ENCODE results near the gene C3orf70. TPM values are rescaled to one million over a fixed set of nuclear protein-coding genes. Genes with fewer than 3 reads are reported as not detected.

The C3orf70 gene
- total RNA-seq, 2 donors from 2014 or later: 0.04 TPM; not detected in 1

- H3K4me3 Mint-ChIP-seq: no peak overlapping the region
Measured at GRCh38 chr3:185161761-185162160, 8.9 kb upstream of the C3orf70 start.

DNA sequence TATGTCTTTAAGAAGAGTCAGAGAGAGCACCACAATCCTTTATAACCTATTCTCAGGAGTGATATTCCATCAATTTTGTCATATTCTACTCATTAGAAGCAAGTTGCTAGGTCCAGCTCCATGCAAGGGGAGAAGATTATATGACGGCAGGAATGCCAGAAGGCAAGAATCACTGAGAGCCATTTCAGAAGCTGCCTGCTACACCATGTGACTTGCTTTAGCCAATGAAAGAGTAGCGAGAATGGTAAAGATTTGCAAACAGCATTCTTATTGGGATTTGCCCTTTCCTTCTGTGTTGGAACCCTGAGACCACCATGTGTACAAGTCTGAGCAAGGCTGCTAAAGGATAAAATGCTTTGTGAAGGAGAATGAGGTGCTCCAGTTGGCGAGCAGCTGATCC lies 4.5 kb upstream of the C3orf70 start:
- H3K36me3 Mint-ChIP-seq (ENCODE audit: low read depth): no peaks in the 10 kb centered on the region
- no peaks in the 10 kb centered on the region for H3K4me1 Mint-ChIP-seq
- no peak overlapping the region for H3K4me3 Mint-ChIP-seq
- peaks cover 26% of the 10 kb centered on the region for H3K27me3 Mint-ChIP-seq
- H3K9me3 Mint-ChIP-seq: no peaks in the 10 kb centered on the region
- no peak overlapping the region for H3K27ac Mint-ChIP-seq
- ATAC-seq (replicated peaks): no peak

More at GRCh38 chr3:185161761-185162160, 8.9 kb upstream of the C3orf70 start:
- no peak overlapping the region for H3K27ac Mint-ChIP-seq
- no peaks in the 10 kb centered on the region for H3K36me3 Mint-ChIP-seq (ENCODE audit: low read depth)
- no peaks in the 10 kb centered on the region for H3K4me1 Mint-ChIP-seq
- no peak for ATAC-seq (replicated peaks)
- no peaks in the 10 kb centered on the region for H3K9me3 Mint-ChIP-seq
- H3K27me3 Mint-ChIP-seq: peaks cover 31% of the 10 kb centered on the region

DNA sequence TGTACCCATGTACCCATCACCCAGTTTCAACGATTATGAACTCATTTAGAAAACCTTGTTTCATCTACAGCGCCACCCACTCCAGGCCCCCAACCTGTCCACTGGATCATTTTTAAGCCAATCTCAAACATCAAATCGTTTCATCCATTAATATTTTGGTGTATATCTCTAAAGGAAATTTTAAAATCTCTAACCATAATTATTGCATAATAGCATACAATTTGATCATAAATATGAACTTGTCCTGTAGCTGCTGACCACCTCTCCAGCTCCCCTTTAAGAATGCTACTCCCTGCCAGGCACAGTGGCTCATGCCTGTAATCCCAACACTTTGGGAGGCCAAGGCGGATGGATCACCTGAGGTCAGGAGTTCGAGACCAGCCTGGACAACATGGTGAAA lies 2.8 kb upstream of the C3orf70 start:
- Mint-ChIP-seq H3K4me1 (no peaks in the 10 kb centered on the region), H3K27me3 (peaks cover 30% of the 10 kb centered on the region), H3K9me3 (no peaks in the 10 kb centered on the region), H3K4me3 (no peak overlapping the region), H3K27ac (no peak overlapping the region), H3K36me3 (ENCODE audit: low read depth) (no peaks in the 10 kb centered on the region)
- no peak for ATAC-seq (replicated peaks)

DNA sequence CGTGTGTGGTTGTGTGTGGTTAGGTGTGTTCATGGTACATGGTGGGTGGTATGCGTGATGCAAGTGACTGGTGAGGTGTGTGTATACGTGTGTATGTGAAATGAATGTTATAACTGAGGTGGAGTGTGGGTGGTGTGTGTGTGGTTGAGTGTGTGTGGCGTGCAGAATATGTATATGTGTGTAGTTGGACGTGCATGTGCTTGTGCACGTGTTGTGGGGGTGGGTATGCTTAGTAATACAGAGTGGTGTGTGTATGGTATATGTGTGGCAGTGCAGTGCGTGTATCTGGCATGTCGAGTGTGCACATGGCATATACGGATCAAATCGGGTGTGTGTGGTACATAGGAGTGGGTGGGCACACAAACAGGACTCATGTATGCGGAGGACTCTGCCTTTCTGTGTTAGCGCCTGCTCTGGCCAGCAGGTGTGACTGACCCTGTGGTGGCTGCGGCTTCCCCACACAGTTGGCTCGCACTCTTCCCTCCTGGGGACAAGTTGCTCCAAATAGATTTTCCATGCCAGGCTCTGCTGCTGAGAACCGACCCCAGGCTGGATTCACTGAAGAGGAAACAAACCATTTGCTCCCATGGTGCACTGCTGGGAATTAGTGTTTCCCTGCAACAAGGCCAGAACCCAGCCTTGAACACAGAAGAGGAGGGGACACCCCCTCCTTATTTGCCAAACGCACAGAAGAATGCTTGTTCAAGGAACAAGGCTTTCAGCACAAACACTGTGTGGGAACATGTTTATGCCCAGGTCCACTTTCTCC lies 1.2 kb upstream of the C3orf70 start:
- H3K4me1 Mint-ChIP-seq: no peaks in the 10 kb centered on the region
- H3K27ac Mint-ChIP-seq: no peak overlapping the region
- no peaks in the 10 kb centered on the region for H3K9me3 Mint-ChIP-seq
- no peak overlapping the region for H3K4me3 Mint-ChIP-seq
- no peaks in the 10 kb centered on the region for H3K36me3 Mint-ChIP-seq (ENCODE audit: low read depth)
- peaks cover 37% of the 10 kb centered on the region for H3K27me3 Mint-ChIP-seq
- no peak for ATAC-seq (replicated peaks)

- Mint-ChIP-seq H3K27me3 (peaks cover 33% of the 10 kb centered on the region), H3K9me3 (no peaks in the 10 kb centered on the region), H3K4me1 (no peaks in the 10 kb centered on the region), H3K27ac (no peak overlapping the region), H3K4me3 (no peak overlapping the region), H3K36me3 (ENCODE audit: low read depth) (no peaks in the 10 kb centered on the region)
- peak; percentile 21 for ATAC-seq (replicated peaks)
Measured at GRCh38 chr3:185153171-185153771, 411 bp upstream of the C3orf70 start.

- H3K27ac Mint-ChIP-seq: no peak overlapping the region
- no peaks in the 10 kb centered on the region for H3K4me1 Mint-ChIP-seq
- ATAC-seq (replicated peaks): no peak
- no peak overlapping the region for H3K4me3 Mint-ChIP-seq
- peaks cover 30% of the 10 kb centered on the region for H3K27me3 Mint-ChIP-seq
- no peaks in the 10 kb centered on the region for H3K36me3 Mint-ChIP-seq (ENCODE audit: low read depth)
- no peaks in the 10 kb centered on the region for H3K9me3 Mint-ChIP-seq
Measured at GRCh38 chr3:185151964-185152409, 873 bp downstream of the C3orf70 start.

- H3K4me3 Mint-ChIP-seq: no peak overlapping the region
Measured at GRCh38 chr3:185151101-185151963, 1.5 kb downstream of the C3orf70 start.

GRCh38 chr3:185150561-185150960 lies 2.3 kb downstream of the C3orf70 start:
- no peaks in the 10 kb centered on the region for H3K9me3 Mint-ChIP-seq
- no peak overlapping the region for H3K27ac Mint-ChIP-seq
- ATAC-seq (replicated peaks): no peak
- H3K36me3 Mint-ChIP-seq (ENCODE audit: low read depth): no peaks in the 10 kb centered on the region
- H3K4me3 Mint-ChIP-seq: no peak overlapping the region
- H3K27me3 Mint-ChIP-seq: peaks cover 23% of the 10 kb centered on the region
- no peaks in the 10 kb centered on the region for H3K4me1 Mint-ChIP-seq

More at GRCh38 chr3:185151101-185151963, 1.5 kb downstream of the C3orf70 start:
- ATAC-seq (replicated peaks): no peak
- Mint-ChIP-seq H3K4me1 (no peaks in the 10 kb centered on the region), H3K27me3 (peaks cover 23% of the 10 kb centered on the region), H3K27ac (no peak overlapping the region), H3K9me3 (no peaks in the 10 kb centered on the region), H3K36me3 (ENCODE audit: low read depth) (no peaks in the 10 kb centered on the region)

- H3K9me3 Mint-ChIP-seq: no peaks in the 10 kb centered on the region
- no peak overlapping the region for H3K4me3 Mint-ChIP-seq
- no peak for ATAC-seq (replicated peaks)
- peaks cover 23% of the 10 kb centered on the region for H3K27me3 Mint-ChIP-seq
- H3K36me3 Mint-ChIP-seq (ENCODE audit: low read depth): no peaks in the 10 kb centered on the region
- no peak overlapping the region for H3K27ac Mint-ChIP-seq
- no peaks in the 10 kb centered on the region for H3K4me1 Mint-ChIP-seq
Measured at GRCh38 chr3:185149591-185149990, 3.3 kb downstream of the C3orf70 start.

DNA sequence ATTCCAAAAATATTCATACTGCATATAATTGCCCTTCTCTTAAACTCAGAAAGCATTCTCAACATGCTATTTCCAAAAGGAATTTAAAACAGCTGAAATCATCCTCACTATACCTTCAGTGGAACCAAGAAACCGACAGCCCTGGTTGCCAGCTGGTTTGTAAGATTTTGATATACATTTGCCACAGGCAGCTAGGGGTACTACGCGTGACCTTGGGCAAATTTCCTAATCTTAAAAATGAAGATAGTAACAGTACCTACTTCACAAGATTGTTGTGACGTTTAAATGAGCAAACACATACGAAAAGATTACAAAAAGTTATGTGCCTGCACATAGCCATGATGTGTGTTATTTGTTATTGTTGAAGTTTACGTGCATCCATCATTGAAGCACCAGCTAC lies 7.3 kb downstream of the C3orf70 start:
- no peak overlapping the region for H3K4me3 Mint-ChIP-seq
- no peaks in the 10 kb centered on the region for H3K4me1 Mint-ChIP-seq
- no peak for ATAC-seq (replicated peaks)
- no peaks in the 10 kb centered on the region for H3K36me3 Mint-ChIP-seq (ENCODE audit: low read depth)
- H3K27ac Mint-ChIP-seq: no peak overlapping the region
- H3K9me3 Mint-ChIP-seq: no peaks in the 10 kb centered on the region
- H3K27me3 Mint-ChIP-seq: peaks cover 10% of the 10 kb centered on the region

GRCh38 chr3:185144784-185145183 lies 8.1 kb downstream of the C3orf70 start:
- no peaks in the 10 kb centered on the region for H3K36me3 Mint-ChIP-seq (ENCODE audit: low read depth)
- ATAC-seq (replicated peaks): no peak
- H3K9me3 Mint-ChIP-seq: no peaks in the 10 kb centered on the region
- H3K4me3 Mint-ChIP-seq: no peak overlapping the region
- H3K27me3 Mint-ChIP-seq: peaks cover 7% of the 10 kb centered on the region
- no peaks in the 10 kb centered on the region for H3K4me1 Mint-ChIP-seq
- no peak overlapping the region for H3K27ac Mint-ChIP-seq

DNA sequence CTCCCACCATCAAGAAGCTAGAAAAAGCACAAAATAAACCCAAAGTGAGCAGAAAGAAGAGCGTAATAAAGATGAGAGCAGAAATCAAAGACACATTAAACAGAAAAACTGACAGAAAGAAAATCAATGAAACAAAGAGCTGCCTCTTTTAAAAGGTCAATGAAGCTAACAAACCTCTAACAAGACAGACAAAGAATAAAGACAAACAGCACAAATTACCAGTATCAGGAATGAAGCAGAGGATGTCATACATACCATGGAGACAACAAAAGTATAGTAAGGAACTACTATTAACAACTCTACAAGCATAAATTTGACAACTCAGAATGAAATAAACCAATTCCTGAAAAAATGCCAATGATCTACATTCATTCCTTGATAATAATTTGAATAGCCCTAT lies 15.0 kb downstream of the C3orf70 start:
- H3K4me1 Mint-ChIP-seq: no peaks in the 10 kb centered on the region
- no peak overlapping the region for H3K27ac Mint-ChIP-seq
- peaks cover 13% of the 10 kb centered on the region for H3K27me3 Mint-ChIP-seq
- no peak for ATAC-seq (replicated peaks)
- H3K9me3 Mint-ChIP-seq: no peaks in the 10 kb centered on the region
- no peak overlapping the region for H3K4me3 Mint-ChIP-seq
- H3K36me3 Mint-ChIP-seq (ENCODE audit: low read depth): no peaks in the 10 kb centered on the region

DNA sequence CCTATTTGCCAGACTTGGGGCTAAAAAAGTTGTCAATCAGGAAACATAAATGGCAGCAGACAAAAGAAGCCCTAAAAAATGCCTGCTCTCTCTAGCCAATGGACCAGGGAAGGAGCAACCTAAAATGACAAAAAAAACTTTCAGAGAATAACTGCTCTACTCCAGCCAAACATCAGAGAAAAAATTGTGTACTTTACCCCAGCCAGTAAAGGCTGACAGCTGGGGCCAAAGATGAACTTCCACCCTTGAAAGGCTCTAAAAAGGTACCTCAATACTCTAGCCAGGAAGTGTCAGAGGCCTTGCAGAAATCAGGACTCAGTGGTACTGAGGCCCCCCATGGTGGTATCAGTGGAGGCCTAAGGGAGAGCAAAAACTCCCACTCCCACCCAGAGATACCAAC lies 18.4 kb downstream of the C3orf70 start:
- H3K27me3 Mint-ChIP-seq: peaks cover 29% of the 10 kb centered on the region
- H3K4me1 Mint-ChIP-seq: no peaks in the 10 kb centered on the region
- H3K4me3 Mint-ChIP-seq: no peak overlapping the region
- no peak overlapping the region for H3K27ac Mint-ChIP-seq
- H3K36me3 Mint-ChIP-seq (ENCODE audit: low read depth): no peaks in the 10 kb centered on the region
- no peak for ATAC-seq (replicated peaks)
- no peaks in the 10 kb centered on the region for H3K9me3 Mint-ChIP-seq

GRCh38 chr3:185131602-185132256 lies 21.1 kb downstream of the C3orf70 start:
- Mint-ChIP-seq H3K9me3 (no peaks in the 10 kb centered on the region), H3K27me3 (peaks cover 24% of the 10 kb centered on the region), H3K4me1 (no peaks in the 10 kb centered on the region), H3K4me3 (no peak overlapping the region), H3K27ac (no peak overlapping the region), H3K36me3 (ENCODE audit: low read depth) (no peaks in the 10 kb centered on the region)
- ATAC-seq (replicated peaks): no peak
